Activated naive CD4-positive, alpha-beta T cell treated with anti-CD3 and anti-CD28 coated beads, Interleukin-2, amount 50 U/mL, for 72 hours (primary cell): ENCODE measurements around the gene INSL4. TPM values are rescaled to one million over a fixed set of nuclear protein-coding genes. Genes with fewer than 3 reads are reported as not detected.

Experiments used
- total RNA-seq, 2 donors: library from RNA; stranded (reverse); gene quantifications; one replicate each; pipeline ENCODE4 v1.2.3, GENCODE V29; 2022

INSL4 gene
- total RNA-seq, 2 donors from 2014 or later, result not detected

Other genes with a start within 250 kb of the INSL4 start
- gene JAK2, start 246.1 kb upstream of the INSL4 start, total RNA-seq, result 10 to 100 TPM; 16.4 to 30.4 TPM
- not detected for gene INSL6, start 45.8 kb upstream of the INSL4 start, total RNA-seq
- gene RLN2, start 73.3 kb downstream of the INSL4 start, total RNA-seq, result 1 to 10 TPM; 2.4 to 4.6 TPM
- gene RLN1, start 108.5 kb downstream of the INSL4 start, total RNA-seq, result 1 to 10 TPM; 1.7 to 2.5 TPM
- gene PLGRKT, start 206.5 kb downstream of the INSL4 start, total RNA-seq, result 10 to 100 TPM; 30.3 to 48.5 TPM
- 10 to 100 TPM; 34.5 to 65.5 TPM for gene CD274, start 219.1 kb downstream of the INSL4 start, total RNA-seq